ENCODE data around the gene H3-3A.

The H3-3A gene

GRCh38 chr1:226062558-226063223 lies at the start of gene H3-3A:
Gene H3-3A, plus strand, starts transcription at chr1:226062716. Its CDS starts 1,636 bp downstream, at chr1:226064352.
- peak; percentile 98 for DNase-seq

GRCh38 chr1:226017070-226017469 lies 45.4 kb upstream of the H3-3A start:
- no peak for DNase-seq

GRCh38 chr1:226019572-226019971 lies 42.9 kb upstream of the H3-3A start:
- DNase-seq = no peak

GRCh38 chr1:226021401-226021800 lies 41.1 kb upstream of the H3-3A start:
- no peak for DNase-seq

GRCh38 chr1:226021801-226022200 lies 40.7 kb upstream of the H3-3A start:
- DNase-seq = no peak

GRCh38 chr1:226023735-226024134 lies 38.8 kb upstream of the H3-3A start:
- DNase-seq = no peak

- no peak for DNase-seq
These were observed 35.7 kb upstream of the H3-3A start for GRCh38 chr1:226026833-226027232.

- DNase-seq = no peak
These were observed 34.8 kb upstream of the H3-3A start for GRCh38 chr1:226027538-226028217.

GRCh38 chr1:226029093-226029496 lies 33.4 kb upstream of the H3-3A start:
- DNase-seq = no peak

GRCh38 chr1:226029568-226030225 lies 32.8 kb upstream of the H3-3A start:
- no peak for DNase-seq

GRCh38 chr1:226033582-226033981 lies 28.9 kb upstream of the H3-3A start:
- no peak for DNase-seq

GRCh38 chr1:226033991-226034390 lies 28.5 kb upstream of the H3-3A start:
- DNase-seq = no peak

GRCh38 chr1:226034482-226034881 lies 28.0 kb upstream of the H3-3A start:
- no peak for DNase-seq

GRCh38 chr1:226035915-226036314 lies 26.6 kb upstream of the H3-3A start:
- no peak for DNase-seq

GRCh38 chr1:226038661-226039060 lies 23.9 kb upstream of the H3-3A start:
- no peak for DNase-seq

GRCh38 chr1:226041419-226041818 lies 21.1 kb upstream of the H3-3A start:
- DNase-seq = no peak

GRCh38 chr1:226044514-226045101 lies 17.9 kb upstream of the H3-3A start:
- DNase-seq = no peak

- no peak for DNase-seq
These were observed 16.3 kb upstream of the H3-3A start for GRCh38 chr1:226046240-226046639.

- no peak for DNase-seq
These were observed 15.0 kb upstream of the H3-3A start for GRCh38 chr1:226047495-226047894.

GRCh38 chr1:226048886-226049285 lies 13.6 kb upstream of the H3-3A start:
- DNase-seq = no peak

- DNase-seq = no peak
These were observed 12.4 kb upstream of the H3-3A start for GRCh38 chr1:226050133-226050532.

GRCh38 chr1:226051365-226051764 lies 11.2 kb upstream of the H3-3A start:
- DNase-seq = no peak

GRCh38 chr1:226052061-226052460 lies 10.5 kb upstream of the H3-3A start:
- no peak for DNase-seq
